HG02885 (cell line): ENCODE measurements around the gene RPS19.

Experiments
- ATAC-seq: cut with Tn5 transposase; IDR thresholded peaks from one replicate; pipeline ENCODE4 v1.9.1; 2021; ENCODE audit warnings: mild to moderate bottlenecking; ENCODE audit not compliant: unreplicated experiment, poor library complexity

Gene RPS19

GRCh38 chr19:41877916-41878905, 18.2 kb downstream of the RPS19 start:
- no peak for ATAC-seq

GRCh38 chr19:41879080-41879479, 19.0 kb downstream of the RPS19 start:
- no peak for ATAC-seq

- no peak for ATAC-seq
Measured at GRCh38 chr19:41879670-41880328, 19.7 kb downstream of the RPS19 start.

- ATAC-seq = no peak
Measured at GRCh38 chr19:41880329-41880708, 20.3 kb downstream of the RPS19 start.

- ATAC-seq = no peak
Measured at GRCh38 chr19:41882568-41883462, 22.8 kb downstream of the RPS19 start, which contains the start of gene ARHGEF1. Gene ARHGEF1 (plus strand): TSS chr19:41883184. CDS start chr19:41888083, 4,899 bp downstream.

- ATAC-seq = no peak
Measured at GRCh38 chr19:41883463-41883820, 23.4 kb downstream of the RPS19 start.

GRCh38 chr19:41883821-41884733, 24.0 kb downstream of the RPS19 start:
- peak; percentile 86 for ATAC-seq

GRCh38 chr19:41886761-41887710, 27.0 kb downstream of the RPS19 start:
- ATAC-seq = no peak

GRCh38 chr19:41887711-41888382, 27.8 kb downstream of the RPS19 start:
- ATAC-seq = no peak

GRCh38 chr19:41888926-41889325, 28.9 kb downstream of the RPS19 start:
- no peak for ATAC-seq

GRCh38 chr19:41889896-41890295, 29.8 kb downstream of the RPS19 start:
- no peak for ATAC-seq

GRCh38 chr19:41890936-41891335, 30.9 kb downstream of the RPS19 start:
- ATAC-seq = no peak

- no peak for ATAC-seq
Measured at GRCh38 chr19:41892173-41892902, 32.3 kb downstream of the RPS19 start.

GRCh38 chr19:41893899-41894298, 33.8 kb downstream of the RPS19 start:
- ATAC-seq = no peak

- ATAC-seq = no peak
Measured at GRCh38 chr19:41894350-41894749, 34.3 kb downstream of the RPS19 start.

GRCh38 chr19:41895745-41896580, 35.9 kb downstream of the RPS19 start:
- no peak for ATAC-seq
